NCI-H510A (cell line): ENCODE data around the gene FBXW8.

Experiments
- DNase-seq: peaks from one replicate; lab custom pipeline; 2025; lab: John Stamatoyannopoulos, UW

The FBXW8 gene

GRCh38 chr12:116958402-116959197 lies 47.9 kb downstream of the FBXW8 start:
- DNase-seq = peak; percentile 72

GRCh38 chr12:116959198-116959460 lies 48.4 kb downstream of the FBXW8 start:
- DNase-seq = no peak

DNA sequence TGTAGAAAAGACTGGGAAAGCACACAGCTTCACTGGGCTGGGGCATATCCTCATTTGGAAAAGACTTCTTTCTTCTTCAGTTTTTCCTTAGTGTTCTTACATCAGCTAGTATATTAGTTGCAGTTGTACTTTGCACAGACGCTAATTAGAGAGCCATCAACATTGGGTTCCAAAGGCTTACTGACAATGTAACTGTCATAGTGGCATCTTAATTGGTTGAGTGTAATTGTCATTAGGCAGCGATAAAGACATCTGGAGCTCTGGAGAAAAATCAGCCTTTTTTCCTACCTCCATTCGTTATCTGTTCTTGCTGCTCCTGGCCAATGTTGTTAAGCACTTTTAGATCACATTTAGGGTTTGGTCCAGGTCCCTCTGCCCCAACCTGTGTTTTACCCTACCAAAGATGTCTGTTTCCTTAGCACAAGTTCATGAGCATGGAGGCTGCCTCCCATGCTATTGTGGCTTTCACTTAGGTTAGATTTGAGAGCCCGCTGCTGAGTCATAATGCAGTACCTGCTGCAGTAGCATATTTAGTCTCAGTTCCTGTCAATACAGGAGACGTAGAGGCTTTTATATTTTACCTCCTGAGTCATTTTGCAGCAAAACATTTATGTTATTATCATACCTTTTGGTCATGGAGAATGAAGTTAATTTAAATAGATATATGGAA lies 49.2 kb downstream of the FBXW8 start:
- no peak for DNase-seq

DNA sequence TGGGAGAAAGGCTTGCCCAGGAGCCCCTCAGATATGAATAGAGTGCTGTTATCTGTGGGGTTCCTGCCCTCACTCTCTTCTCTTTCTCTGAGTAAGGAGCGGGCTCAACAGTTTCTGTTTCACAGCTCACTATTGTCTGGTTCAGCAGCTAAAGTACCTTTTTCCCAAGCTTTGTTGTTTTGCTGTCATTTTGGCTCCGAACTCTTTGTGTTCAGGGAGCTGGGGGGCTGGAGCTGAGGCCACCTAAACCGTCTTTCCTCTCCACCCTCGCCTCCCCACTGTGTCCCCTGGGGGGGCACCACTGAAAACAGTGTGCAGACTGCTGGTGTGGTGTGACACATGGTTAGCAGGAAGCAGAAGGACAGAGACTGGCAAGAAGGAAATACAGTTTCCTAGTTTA lies 51.4 kb downstream of the FBXW8 start:
- DNase-seq = no peak

DNA sequence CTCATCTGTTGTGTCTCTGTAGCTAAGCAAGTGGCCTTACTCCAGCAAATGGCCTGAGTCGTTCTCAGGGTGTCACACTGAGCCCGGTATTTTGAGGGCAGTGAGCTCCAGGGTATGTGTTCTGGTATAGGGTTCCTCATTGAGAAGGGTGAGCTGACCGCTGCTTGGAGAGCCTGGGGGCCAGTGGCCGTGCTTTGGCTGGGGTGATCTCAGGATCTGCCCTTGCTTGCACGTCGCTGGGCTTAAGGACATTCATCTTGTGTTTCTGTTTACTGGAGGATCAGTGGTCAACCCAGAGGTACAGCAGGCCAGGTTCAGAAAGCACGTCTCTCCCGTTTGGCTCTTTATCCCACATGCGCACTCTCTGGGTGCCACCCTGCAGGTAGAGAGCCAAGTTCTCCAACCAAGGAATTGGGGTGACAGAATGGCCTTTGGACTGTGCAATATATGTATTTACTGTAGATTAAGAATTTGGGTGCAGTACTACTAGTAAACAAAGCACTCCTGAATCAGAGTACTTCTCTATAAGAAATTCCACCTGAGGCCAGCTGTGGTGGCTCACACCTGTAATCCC lies 52.1 kb downstream of the FBXW8 start:
- no peak for DNase-seq

DNA sequence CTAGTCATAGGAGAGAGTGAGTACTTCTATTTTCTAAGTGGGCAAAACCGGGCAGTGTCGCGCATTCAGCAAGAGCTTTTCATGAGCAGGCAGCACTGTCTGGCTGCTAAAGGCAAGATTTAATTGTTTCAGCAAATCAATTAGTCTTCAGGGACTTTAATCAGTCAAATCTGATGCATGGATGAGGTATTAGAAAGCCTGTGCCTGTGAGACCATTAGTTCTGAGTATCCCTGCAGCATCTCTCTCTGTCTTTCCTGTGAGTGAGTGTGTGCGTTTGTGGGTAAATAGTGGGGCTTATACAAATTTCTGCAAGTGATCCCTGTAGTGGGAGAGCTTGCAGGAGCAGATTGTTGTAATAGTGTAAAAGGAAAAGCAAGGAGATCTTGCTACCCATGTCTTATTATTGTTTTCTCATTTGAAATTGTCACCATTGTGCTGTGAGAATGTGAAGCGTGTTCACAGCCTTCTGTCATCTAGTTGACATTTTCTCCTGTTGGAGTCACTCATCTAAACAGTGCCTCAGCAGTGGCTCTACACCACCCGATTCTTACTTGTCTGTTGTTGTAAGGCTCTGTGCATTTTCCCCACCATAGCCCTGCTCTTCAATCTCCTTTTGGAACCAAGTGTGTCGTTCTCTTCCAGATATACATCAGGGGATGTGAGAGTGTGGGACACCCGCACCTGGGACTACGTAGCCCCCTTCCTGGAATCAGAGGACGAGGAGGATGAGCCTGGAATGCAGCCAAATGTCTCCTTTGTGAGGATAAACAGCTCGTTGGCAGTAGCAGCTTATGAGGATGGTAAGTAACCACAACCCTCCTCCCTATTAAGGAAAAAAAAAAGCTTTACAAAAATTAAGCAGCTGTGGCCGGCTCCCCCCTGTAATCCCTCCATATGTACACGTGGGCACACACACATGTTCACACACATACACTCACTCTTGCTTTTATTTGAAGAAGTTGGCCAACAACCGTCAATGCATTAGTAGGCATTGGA lies 53.6 kb downstream of the FBXW8 start:
- peak; percentile 36 for DNase-seq

DNA sequence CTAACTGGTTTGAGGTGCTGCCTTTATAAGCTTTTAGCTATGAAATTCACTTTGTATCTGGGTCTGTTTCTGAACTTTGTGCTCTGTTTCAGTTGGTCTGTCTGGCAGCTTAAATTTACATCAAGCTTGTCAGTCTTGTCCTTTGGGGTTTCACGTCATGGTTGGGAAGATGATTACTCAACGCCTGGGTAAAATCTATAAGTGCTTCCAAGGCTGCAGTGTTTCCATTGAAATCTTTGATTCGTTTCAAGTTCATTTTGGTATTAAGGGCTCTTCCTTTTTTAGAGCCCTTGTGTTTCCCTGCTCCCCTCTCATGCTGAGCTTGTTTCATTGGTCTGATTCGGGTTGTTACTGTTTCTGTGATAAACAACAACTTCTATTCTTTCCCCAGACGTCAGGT lies 58.2 kb downstream of the FBXW8 start:
- no peak for DNase-seq

GRCh38 chr12:116969615-116970585 lies 59.1 kb downstream of the FBXW8 start:
- no peak for DNase-seq

GRCh38 chr12:116971222-116971621 lies 60.5 kb downstream of the FBXW8 start:
- DNase-seq = no peak

- DNase-seq = no peak
These were observed 65.1 kb downstream of the FBXW8 start for GRCh38 chr12:116975779-116976393.

- DNase-seq = no peak
These were observed 67.0 kb downstream of the FBXW8 start for GRCh38 chr12:116977465-116978380.

- no peak for DNase-seq
These were observed 68.2 kb downstream of the FBXW8 start for GRCh38 chr12:116978791-116979508.

GRCh38 chr12:116980083-116980482 lies 69.3 kb downstream of the FBXW8 start:
- no peak for DNase-seq

DNA sequence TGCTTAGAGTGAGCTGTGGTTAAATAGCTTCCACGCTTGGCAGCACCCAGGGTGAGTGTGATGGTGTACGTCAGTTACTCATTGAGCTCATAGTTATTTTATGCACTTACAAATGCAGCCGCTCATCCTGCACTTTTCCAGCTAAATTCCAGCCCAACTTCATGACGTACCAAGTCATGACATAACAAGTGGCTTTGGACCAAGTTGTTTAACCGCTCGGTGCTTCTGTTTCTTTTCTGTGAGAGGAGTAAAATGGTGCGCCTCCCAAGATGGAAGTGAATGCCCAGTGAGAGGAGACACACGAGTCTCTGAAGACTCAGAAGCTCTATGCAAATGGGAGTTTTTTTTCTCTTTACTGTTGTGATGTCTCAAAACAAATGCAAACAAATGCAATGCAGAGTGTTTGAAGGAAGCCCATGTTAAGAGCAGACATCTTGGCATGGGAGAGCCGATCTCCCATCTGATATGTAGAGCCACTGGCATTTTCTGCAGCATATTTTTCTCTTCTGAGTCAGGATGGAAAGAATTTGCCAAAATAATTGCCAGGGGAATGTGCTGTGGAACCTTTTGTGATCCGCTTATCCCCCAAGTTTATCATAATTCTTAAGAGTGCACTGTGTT lies 72.2 kb downstream of the FBXW8 start:
- no peak for DNase-seq

DNA sequence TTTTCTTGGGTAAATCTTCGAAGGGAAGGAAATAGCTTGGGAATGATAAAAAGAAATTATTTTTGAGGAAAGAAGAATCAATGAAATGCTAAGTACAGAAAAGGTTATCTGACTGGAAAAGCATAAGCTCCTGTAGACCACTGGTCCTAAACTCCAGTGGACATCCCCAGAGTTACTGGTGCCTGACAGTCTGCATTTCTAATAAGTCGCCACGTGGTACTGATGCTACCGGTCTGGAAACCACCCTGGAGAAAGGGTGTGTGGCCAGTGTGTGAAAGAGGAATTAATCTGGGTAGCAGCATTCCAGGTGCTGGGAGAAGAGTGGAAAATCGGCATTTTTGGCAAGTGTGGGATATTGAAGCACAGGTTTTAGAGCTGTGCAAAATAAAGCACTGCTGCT lies 73.3 kb downstream of the FBXW8 start:
- DNase-seq = no peak

DNA sequence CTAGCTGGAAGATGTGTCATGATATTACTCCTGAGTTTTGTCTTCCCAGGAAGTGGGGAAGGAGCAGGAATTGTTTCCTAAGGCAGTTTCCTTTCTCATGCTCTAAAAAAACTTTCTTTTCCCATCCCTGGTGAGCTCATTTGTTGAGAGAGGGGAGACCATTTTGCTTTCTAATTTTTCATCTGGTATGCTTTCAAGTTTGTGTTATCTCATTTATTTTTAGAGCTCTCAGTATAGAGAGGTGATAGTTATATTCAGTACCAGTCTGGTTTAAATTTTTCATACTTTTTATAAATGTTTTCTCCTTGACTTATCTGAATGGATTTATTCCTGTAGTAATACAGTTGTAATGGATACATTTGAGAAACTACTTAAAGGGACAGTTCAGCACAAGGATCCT lies 79.6 kb downstream of the FBXW8 start:
- DNase-seq = no peak

- no peak for DNase-seq
These were observed 80.5 kb downstream of the FBXW8 start for GRCh38 chr12:116990971-116991966.
